Endothelial cell of umbilical vein (primary cell): ENCODE measurements around the gene SESN1. TPM values are rescaled to one million over a fixed set of nuclear protein-coding genes. Genes with fewer than 3 reads are reported as not detected.

Experiments
- BruUV-seq: library from RNA; stranded (reverse); fragments of 400-500 nt; replicated peaks from 2 replicates; lab custom pipeline; 2021; lab: Mats Ljungman, UMichigan
- CTCF ChIA-PET: fragments of 300-600, 350-600 bp; sonication (Branson Sonifier 250); formaldehyde crosslinking; loops from one replicate; lab custom pipeline; 2021; ENCODE audit warnings: antibody characterized with exemption, inconsistent platforms; lab: Charles Lee
- POLR2A ChIA-PET: fragments of 300-600, 350-600 bp; sonication (Branson Sonifier 250); formaldehyde crosslinking; loops from one replicate; lab custom pipeline; 2021; ENCODE audit warnings: antibody characterized with exemption, inconsistent platforms; lab: Charles Lee
- DNase-seq: peaks from one replicate; pipeline ENCODE4 v3.0.0-alpha.2; 2011; ENCODE audit warnings: low read depth, low spot score
- FAIRE-seq: peaks from 2 replicates; lab custom pipeline; 2011; peaks lifted over from hg19 to GRCh38; lab: Jason Lieb, UNC
- H2AFZ ChIP-seq: 2 replicates; pipeline ENCODE4 v1.6.0; 2012; ENCODE audit warnings: low read depth, low read length, control low read depth, inconsistent platforms
- H3K27ac ChIP-seq: 2 replicates; pipeline ENCODE4 v1.5.1; 2011; ENCODE audit warnings: low read depth, mild to moderate bottlenecking, control low read depth, low read length, moderate library complexity; ENCODE audit not compliant: insufficient read depth
- H3K27me3 ChIP-seq, 2 experiments: 2 replicates each; pipeline versions ENCODE4 v1.6.0 to v1.6.1; 2011; ENCODE audit warnings: low read length in 2 of 2, mixed read lengths in 1 of 2; ENCODE audit not compliant: control insufficient read depth in 2 of 2, insufficient read depth in 2 of 2
- H3K36me3 ChIP-seq, 2 experiments: 2 replicates in 1 of 2; 3 replicates in 1 of 2; pipeline ENCODE4 v1.5.1; 2011; ENCODE audit warnings: low read length in 2 of 2, mild to moderate bottlenecking in 1 of 2, moderate library complexity in 1 of 2; ENCODE audit not compliant: control insufficient read depth in 2 of 2, insufficient read depth in 2 of 2; ENCODE audit errors: extremely low read depth in 1 of 2
- H3K4me1 ChIP-seq: 3 replicates; pipeline ENCODE4 v1.5.1; 2011; ENCODE audit warnings: mild to moderate bottlenecking, low read length; ENCODE audit not compliant: control insufficient read depth, insufficient read depth; ENCODE audit errors: extremely low read depth
- H3K4me2 ChIP-seq: 2 replicates; pipeline ENCODE4 v1.6.1; 2011; ENCODE audit warnings: low read length, control low read depth, mixed read lengths; ENCODE audit not compliant: insufficient read depth
- H3K4me3 ChIP-seq, 3 experiments: fragments of 200-600 bp in 1 of 3; sonication (generic), shearing (Covaris generic) in 1 of 3; replicated peaks in 1 of 3; 2 replicates each; pipeline ENCODE4 v1.5.1; 2011 to 2016; ENCODE audit warnings: control low read depth in 3 of 3, low read length in 3 of 3, mild to moderate bottlenecking in 2 of 3, inconsistent platforms in 1 of 3, low read depth in 1 of 3, moderate library complexity in 1 of 3; ENCODE audit not compliant: insufficient read depth in 1 of 3
- H3K79me2 ChIP-seq: 2 replicates; pipeline ENCODE4 v1.6.0; 2012; ENCODE audit warnings: low read length, inconsistent platforms; ENCODE audit not compliant: control insufficient read depth, insufficient read depth
- H3K9ac ChIP-seq: replicated peaks from 2 replicates; pipeline ENCODE3; 2011; ENCODE audit warnings: low read length, control low read depth; ENCODE audit not compliant: insufficient read depth; ENCODE audit errors: extremely low read depth
- H3K9me1 ChIP-seq: replicated peaks from 3 replicates; pipeline ENCODE4 v1.6.0; 2011; ENCODE audit warnings: mild to moderate bottlenecking, low read length; ENCODE audit not compliant: control insufficient read depth, insufficient read depth; ENCODE audit errors: extremely low read depth
- H3K9me3 ChIP-seq: replicated peaks from 2 replicates; pipeline ENCODE4 v1.5.1; 2012; ENCODE audit warnings: low read length, inconsistent platforms; ENCODE audit not compliant: control insufficient read depth, insufficient read depth
- H4K20me1 ChIP-seq: replicated peaks from 2 replicates; pipeline ENCODE3; 2011; ENCODE audit warnings: mild to moderate bottlenecking, low read length; ENCODE audit not compliant: control insufficient read depth, insufficient read depth; ENCODE audit errors: extremely low read depth
- CTCF ChIP-seq, 2 donors: IDR thresholded peaks; 1 replicate in 1 of 2; 2 replicates in 1 of 2; pipeline ENCODE4 v1.5.1; 2011; ENCODE audit warnings: low read length in 2 of 2, mild to moderate bottlenecking in 2 of 2, moderate library complexity in 2 of 2, control low read depth in 1 of 2, inconsistent platforms in 1 of 2, low read depth in 1 of 2; ENCODE audit not compliant: insufficient read depth in 1 of 2; ENCODE audit errors: extremely low read depth in 1 of 2
- EZH2 ChIP-seq: IDR thresholded peaks from 2 replicates; pipeline ENCODE4 v1.6.1; 2012; ENCODE audit warnings: borderline replicate concordance, low read depth, mild to moderate bottlenecking, moderate library complexity, low read length, inconsistent platforms; ENCODE audit not compliant: severe bottlenecking
- FOS ChIP-seq: IDR thresholded peaks from 2 replicates; pipeline ENCODE4 v1.6.1; 2011; ENCODE audit warnings: mild to moderate bottlenecking, low read length, moderate library complexity, borderline replicate concordance; ENCODE audit not compliant: insufficient read depth
- GATA2 ChIP-seq: IDR thresholded peaks from 2 replicates; pipeline ENCODE4 v1.7.0; 2011; ENCODE audit warnings: low read depth, mild to moderate bottlenecking, moderate library complexity, mixed read lengths, low read length; ENCODE audit not compliant: insufficient read length, insufficient read depth
- JUN ChIP-seq: IDR thresholded peaks from 2 replicates; pipeline ENCODE4 v1.6.1; 2011; ENCODE audit warnings: borderline replicate concordance, low read depth; ENCODE audit not compliant: insufficient read length, insufficient read depth
- MAX ChIP-seq: IDR thresholded peaks from 2 replicates; pipeline ENCODE4 v1.6.1; 2011; ENCODE audit not compliant: insufficient read depth, insufficient read length
- MYC ChIP-seq: IDR thresholded peaks from one replicate; pipeline ENCODE4 v1.6.1; 2011; ENCODE audit warnings: mild to moderate bottlenecking, low read depth, low read length
- POLR2A ChIP-seq: IDR thresholded peaks from 2 replicates; pipeline ENCODE4 v1.6.1; 2012; ENCODE audit warnings: low read depth, mild to moderate bottlenecking, control low read depth, low read length
- POLR2AphosphoS5 ChIP-seq: IDR thresholded peaks from 2 replicates; pipeline ENCODE4 v1.6.1; 2012; ENCODE audit warnings: low read depth, mild to moderate bottlenecking, control low read depth, low read length, moderate library complexity; ENCODE audit not compliant: insufficient read depth
- dilution Hi-C: fragments of 300-500 bp; cut with MboI; formaldehyde crosslinking; loops from one replicate; pipeline ENCODE4 v1.15.0; 2019; ENCODE audit warnings: low sequenced_read_pairs; ENCODE audit not compliant: extremely low pct_ligation_motif_present
- intact Hi-C: fragments of 100-400 bp; cut with micrococcal nuclease; formaldehyde crosslinking; loops from one replicate; pipeline ENCODE4 v1.10.0; 2022
- polyA plus RNA-seq, 4 experiments: library from polyadenylated mRNA; depleted of rRNA in 3 of 4; stranded (reverse) in 3 of 4; unstranded in 1 of 4; fragments of >200 nt; gene quantifications; 2 replicates each; pipeline versions ENCODE4 v1.2.1 to v1.2.3, GENCODE V29; 2011 to 2012; ENCODE audit warnings: missing spikeins in 1 of 4
- total RNA-seq: library from RNA; stranded (reverse); gene quantifications from 2 replicates; pipeline ENCODE4 v1.2.3, GENCODE V29; 2021

Gene SESN1
- total and polyA plus RNA-seq, 2 donors (not counting 3 experiments of a cell fraction or from before 2014, with no cell fraction given), result 7.1 to 15.6 TPM

- H3K4me3 ChIP-seq, result no peak overlapping the region
- dilution Hi-C loops (no loop called here), intact Hi-C loops (no loop called here)
- H3K9me1 ChIP-seq, result no peaks in the 10 kb centered on the region
- H3K27me3 ChIP-seq, result no peaks in the 10 kb centered on the region
- no peak for TF ChIP-seq MAX
- TF ChIP-seq POLR2A, result no peak
- TF ChIP-seq POLR2AphosphoS5, result no peak
- TF ChIP-seq GATA2, result no peak
- TF ChIP-seq EZH2, result no peak
- no peak for TF ChIP-seq FOS
- TF ChIP-seq MYC, result no peak
- no peak for TF ChIP-seq CTCF (IDR thresholded peaks at IDR 0.05; ENCODE audit: extremely low read depth in 1 of 2, insufficient read depth in 1 of 2, low read depth in 1 of 2, low read length in 2 of 2)
- TF ChIP-seq JUN, result no peak
- no peak overlapping the region for H3K4me2 ChIP-seq
- ChIA-PET POLR2A (no interaction called here), CTCF (interaction anchor here (0.7 to 0.8 kb wide), 3 partner anchors 9 to 147 kb away, joined by 3 to 4 read pairs (median 3); no protein-coding TSS in a partner anchor)
- no peaks in the 10 kb centered on the region for H4K20me1 ChIP-seq
- H3K9me3 ChIP-seq, result no peaks in the 10 kb centered on the region
- FAIRE-seq (no peak), DNase-seq (no peak)
- no peak overlapping the region for H2AFZ ChIP-seq
- no peak overlapping the region for H3K9ac ChIP-seq
- no peaks in the 10 kb centered on the region for H3K79me2 ChIP-seq
- no peaks in the 10 kb centered on the region for H3K4me1 ChIP-seq
- no peak overlapping the region for H3K27ac ChIP-seq
- no peaks in the 10 kb centered on the region for H3K36me3 ChIP-seq
- no TSS peak for BruUV-seq
These were observed 54.9 kb downstream of the SESN1 start for GRCh38 chr6:109039795-109040194.
